Suppressor macrophage treated with lipopolysaccharide for 1 hour (primary cell): ENCODE measurements around the gene SDC4.
A peak's percentile ranks its signal among the peaks of the same experiment; 100 is the strongest.

ENCODE experiments used
- DNase-seq, 3 donors: peaks; one replicate each; pipeline ENCODE4 v3.0.0-alpha.2; 2020 to 2022

Gene SDC4

DNA sequence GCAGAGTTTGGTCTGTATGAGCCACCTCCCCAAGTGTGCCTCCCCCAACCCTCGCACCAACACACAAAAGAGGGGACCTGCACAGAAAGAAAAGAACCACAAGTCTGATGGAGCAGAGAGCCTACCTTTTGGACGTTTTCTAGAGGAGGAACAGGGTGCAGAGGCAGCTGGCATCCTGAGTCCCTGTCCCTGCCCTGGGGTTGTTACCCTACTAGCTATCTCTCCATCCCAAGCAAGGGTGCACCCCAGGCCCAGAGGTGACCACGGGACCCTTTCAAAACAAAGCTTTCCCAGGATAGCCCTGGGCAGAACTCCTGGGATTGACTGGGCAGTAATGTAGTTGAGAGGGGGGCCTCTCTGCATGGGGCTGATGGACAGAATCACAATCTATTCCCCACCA, 30.4 kb downstream of the SDC4 start:
- DNase-seq: no peak

DNA sequence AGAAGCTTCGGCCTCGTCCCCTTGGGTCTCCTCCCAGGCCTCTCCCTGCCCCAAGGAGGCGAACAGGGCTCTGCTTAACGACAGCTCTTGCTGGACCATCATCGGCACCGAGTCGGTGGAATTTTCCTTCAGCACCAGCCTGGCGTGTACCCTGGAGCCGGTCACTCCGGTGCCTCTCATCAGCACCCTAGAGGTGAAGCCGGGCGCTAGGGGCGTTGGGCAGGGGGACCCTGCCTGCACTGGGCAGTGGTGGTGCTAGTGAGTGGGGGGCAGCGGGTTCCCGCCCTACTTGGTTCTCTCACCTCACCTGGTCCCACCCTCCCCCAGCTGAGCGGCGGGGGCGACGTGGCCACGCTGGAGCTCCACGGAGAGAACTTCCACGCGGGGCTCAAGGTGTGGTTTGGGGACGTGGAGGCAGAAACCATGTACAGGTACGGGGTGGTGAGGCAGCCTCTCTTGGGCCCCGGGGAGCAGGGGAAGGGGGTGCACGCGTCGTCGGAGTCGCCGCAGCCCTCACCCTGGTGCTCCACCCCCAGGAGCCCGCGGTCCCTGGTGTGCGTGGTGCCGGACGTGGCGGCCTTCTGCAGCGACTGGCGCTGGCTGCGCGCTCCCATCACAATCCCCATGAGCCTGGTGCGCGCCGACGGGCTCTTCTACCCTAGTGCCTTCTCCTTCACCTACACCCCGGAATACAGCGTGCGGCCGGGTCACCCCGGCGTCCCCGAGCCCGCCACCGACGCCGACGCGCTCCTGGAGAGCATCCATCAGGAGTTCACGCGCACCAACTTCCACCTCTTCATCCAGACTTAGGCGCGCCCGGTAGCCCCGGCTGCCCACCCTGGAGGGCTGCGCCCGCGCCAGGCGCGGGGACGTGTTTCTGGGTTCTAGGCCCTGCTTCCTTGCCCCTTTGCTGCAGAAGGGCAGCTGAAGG, 31.8 kb downstream of the SDC4 start:
- DNase-seq: no peak

DNA sequence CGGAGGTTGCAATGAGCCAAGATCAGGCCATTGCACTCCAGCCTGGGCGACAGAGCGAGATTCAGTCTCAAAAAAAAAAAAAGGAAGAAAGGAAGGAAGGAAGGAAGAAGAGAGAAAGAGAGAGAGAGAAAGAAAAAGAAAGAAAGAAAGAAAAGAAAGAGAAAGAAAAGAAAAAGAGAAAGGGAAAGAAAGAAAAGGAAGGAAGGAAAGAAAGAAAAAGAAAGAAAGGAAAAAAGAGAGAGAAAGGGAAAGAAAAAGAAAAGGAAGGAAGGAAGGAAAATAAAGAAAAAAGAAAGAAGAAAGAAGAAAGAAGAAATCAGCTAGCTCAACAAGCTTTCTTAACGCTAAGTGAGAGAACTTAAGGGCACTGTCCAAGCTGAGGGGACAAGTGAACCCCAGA, 32.6 kb downstream of the SDC4 start:
- no peak for DNase-seq

DNA sequence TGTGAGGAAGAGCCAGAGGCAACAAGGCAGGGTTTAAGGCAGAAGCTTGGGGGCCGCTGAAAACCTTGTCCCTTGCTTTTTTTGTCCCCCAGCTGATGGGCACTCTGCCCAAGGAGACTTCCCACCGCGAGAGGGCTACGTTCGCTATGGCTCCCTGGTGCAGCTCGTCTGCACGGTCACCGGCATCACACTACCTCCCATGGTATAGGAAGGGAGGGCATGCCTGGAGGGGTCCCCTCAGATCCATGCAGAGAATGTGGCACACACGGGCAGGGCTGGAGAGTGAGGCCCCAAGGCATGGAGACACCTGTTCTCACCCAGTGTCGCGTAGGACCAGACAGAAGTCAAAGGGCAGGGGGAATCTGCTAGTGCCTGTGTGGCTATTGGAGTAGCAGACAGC, 34.3 kb downstream of the SDC4 start:
- DNase-seq: no peak

DNA sequence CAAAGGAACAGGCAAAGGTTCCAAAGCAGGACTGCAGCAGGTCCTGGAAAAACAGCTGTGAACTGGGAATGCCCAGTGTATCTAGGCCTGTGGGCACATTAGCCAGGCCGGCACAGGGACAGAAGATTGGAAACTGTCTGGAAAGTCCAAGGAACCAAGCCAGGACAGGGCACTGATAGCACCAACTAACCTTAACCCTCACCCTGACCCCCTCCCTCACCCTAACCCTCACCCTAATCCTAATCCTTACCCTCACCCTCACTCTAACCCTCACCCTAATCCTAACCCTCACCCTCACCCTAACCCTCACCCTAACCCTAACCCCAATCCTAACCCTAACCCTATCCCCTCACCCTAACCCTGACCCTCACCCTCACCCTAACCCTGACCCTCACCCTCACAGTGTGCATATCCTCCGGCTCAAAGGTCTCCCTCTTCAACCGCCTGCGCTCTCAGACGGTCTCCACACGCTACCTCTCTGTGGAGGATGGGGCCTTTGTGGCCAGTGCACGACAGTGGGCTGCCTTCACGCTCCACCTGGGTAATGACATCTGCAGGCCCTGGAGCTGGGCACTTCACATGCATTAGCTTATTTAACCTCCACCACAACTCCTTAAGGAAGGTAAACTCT, 35.0 kb downstream of the SDC4 start:
- no peak for DNase-seq

DNA sequence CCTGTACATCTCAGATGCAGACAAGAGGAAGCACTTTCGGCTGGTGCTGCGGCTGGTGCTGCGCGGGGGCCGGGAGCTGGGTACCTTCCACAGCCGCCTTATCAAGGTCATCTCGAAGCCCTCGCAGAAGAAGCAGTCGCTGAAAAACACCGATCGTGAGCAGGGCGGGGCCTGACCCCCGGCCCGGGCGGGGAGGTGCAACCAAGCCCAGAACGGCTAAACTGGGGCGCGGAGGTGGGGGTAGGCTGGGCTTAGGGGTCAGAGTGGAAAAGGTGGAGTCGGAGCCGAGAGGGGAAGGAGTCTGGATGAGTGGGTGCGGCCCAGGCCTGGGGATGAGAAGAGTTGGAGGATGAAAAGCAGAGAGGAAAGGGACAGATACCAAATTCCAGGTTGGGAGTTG, 36.0 kb downstream of the SDC4 start:
- no peak for DNase-seq

DNA sequence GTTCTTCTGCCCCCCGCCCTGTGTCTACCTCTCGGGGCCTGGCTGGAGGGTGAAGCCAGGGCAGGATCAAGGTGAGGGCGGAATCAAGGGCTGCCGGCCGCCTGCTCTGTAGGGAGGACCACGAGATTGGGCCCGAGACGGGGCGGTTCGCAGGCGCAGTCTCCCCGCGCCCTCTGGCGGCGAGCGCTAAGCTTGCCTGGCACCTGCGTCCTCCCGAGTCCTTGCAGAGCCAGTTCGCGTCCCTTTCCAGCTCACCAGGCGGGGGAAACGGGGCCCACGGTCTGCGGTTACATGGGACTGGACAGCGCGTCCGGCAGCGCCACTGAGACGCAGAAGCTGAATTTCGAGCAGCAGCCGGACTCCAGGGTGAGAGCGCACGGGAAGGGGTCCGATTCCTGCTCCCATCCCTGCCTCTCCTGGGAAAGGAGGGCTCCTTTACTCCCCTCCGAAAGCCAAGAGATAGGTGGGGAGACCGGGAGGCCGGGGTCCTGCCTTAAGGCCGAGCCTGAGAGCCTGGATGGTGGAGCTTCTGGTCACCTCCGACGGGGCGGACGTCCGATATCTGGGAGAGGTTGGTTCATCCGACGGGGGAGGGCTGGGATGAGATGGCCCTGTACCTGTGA, 36.5 kb downstream of the SDC4 start:
- DNase-seq: peak; percentile 70 to 89 (median 77)

DNA sequence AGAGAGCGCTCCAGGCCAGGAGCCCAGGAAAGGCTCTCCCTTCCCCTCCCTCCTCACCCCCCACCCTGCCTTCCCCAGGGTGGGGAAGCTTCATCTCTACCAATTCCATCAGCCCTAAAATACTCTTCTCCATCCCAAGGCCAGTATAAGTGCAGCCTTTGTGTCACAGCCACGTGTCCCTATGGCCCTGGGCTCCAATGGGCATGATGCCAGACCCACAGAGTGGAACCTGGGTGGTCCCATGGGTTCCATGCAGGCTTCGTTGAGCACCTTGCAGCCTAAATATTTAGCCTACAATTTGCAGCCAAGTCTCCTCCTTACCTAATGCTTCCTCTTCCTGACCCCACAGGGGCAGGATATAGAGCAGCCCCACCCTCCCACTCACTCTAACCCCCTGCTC, 39.1 kb downstream of the SDC4 start:
- DNase-seq: no peak

DNA sequence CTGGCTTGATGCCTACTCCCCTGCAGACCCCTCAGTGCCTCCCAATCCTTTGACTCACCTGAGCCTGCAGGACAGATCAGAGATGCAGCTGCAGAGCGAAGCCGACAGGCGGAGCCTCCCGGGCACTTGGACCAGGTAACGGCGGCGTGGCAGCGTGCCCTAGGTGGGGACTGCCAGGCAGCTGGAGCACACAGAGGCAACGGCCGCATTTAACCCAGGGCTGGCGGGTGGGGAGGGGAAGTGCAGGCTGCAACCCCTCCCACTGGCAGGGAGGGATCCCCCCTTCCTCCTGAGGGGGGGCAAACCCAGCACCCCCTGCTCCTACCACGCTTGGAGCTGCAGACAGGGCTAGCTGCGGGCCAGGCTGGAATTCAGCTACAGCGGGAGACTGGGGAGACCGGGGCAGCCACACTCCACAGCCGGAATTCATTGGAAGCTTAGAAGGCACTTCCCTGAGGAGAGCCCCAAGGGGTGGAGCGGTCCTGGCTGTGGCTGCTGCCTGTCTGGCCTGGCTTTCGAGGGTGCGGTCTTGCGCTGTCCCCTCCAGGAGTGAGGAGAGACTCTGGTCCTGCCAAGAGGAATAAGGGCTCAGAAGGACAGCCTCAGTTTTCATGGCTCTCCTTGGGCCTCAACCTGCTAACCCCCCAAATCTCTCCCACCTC, 40.0 kb downstream of the SDC4 start, which contains the start of gene MATN4:
MATN4 (minus strand) TSS at position 183 of the 662 bp plus-strand sequence. CDS start 2,717 bp downstream, outside the sequence.
- DNase-seq: no peak

DNA sequence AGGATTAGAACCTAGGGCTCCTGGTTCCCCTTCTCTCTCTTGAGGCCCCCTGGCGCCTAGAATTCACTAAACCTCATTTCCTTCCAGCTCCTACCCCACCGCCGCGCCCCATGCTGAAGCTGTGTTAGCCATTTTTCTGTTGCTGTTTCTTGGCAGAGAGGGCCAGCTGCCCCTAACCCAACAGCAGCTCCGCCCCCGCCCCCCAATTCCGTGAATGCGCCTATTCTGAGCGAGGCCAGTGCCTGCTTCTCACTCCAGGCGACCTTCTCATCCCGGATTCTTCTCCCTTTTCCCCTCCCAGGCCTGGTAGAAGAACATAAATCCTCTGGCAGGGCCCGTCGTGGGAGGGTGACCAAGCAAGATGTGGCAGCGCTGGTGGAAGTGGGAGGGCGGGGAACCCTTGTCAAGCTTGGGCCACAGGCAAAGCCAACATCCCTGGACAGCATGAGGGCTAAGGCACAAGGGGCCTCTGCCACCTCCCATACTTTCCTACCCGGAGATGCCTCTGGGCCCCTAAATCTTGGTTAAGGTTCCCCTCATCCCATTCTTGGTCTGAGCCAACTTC, 41.1 kb downstream of the SDC4 start:
- no peak for DNase-seq

DNA sequence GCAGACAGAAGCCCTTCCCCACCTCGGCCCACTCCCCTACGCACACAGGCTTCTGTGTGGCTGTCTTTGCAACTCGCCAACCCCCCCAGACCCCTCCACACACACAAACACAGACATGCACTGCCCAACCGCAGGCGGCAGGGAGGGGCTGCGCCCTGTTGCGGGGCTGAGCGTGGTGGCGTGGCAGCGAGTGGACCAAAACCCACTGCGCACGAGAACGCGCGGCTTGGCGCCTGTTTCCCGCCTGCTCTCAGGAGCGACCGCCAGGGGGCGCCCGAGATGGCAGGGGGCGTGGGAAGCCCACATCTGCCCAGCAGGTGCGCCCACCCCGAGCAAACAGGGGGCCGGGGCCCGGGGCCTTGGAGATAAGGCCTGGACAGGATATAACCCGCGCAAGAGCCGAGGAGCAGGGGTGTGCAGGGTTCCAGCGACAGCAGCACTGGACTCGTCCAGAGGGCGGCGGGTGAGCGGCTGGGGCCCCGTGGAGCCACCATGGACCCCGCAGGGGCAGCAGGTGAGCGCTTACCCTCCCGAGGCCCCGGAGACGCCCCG, 41.7 kb downstream of the SDC4 start, which contains the start of gene RBPJL:
RBPJL (plus strand) TSS at position 410 of the 552 bp plus-strand sequence; CDS start at position 493, 83 bp downstream.
- DNase-seq: peak in 2 of 3 donors; percentile 36 to 72

DNA sequence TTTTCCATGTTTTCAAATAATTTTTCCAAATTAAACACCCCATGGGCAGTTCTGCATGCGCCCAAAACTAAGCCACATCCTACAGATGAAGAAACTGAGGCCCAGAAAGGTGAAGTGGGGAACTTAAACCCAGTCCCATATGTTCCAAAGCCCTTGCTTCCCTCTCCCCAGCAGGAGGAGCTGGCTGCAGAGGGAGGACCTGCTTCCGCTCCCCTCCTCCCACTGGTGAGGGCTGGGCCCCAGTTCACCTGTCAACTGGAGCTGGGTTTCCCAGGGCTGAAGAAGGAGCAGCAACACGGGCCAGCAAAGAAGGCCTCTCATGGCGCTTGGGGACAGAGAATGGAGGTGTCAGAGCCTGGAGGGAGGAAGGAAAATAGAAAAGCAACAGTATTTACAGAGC, 43.0 kb downstream of the SDC4 start:
- no peak for DNase-seq

DNA sequence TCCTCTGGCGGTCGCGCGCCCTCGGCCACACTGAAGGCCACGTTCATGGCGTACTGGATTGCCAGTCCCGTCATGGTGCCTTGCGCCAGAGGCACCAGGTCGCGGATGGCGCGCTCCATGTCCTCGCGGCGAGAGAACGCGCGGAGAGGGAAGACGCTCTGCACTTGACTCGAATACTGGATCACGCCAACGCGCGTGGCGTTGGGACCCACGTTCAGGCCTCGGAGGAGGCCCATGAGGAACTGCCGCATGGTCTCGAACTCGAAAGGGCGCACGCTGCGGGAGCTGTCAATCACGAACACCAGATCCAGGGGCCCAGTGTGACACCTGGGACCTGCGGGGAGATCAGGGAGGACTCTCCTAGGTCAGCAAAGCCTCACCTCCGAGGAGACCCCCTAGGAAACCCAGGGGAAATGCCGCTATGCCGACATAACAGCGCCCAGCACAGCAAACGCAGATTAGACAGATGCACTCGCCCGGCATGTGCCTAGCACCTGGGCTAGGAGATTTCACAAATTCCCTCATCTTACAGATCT, 43.7 kb downstream of the SDC4 start:
- no peak for DNase-seq

DNA sequence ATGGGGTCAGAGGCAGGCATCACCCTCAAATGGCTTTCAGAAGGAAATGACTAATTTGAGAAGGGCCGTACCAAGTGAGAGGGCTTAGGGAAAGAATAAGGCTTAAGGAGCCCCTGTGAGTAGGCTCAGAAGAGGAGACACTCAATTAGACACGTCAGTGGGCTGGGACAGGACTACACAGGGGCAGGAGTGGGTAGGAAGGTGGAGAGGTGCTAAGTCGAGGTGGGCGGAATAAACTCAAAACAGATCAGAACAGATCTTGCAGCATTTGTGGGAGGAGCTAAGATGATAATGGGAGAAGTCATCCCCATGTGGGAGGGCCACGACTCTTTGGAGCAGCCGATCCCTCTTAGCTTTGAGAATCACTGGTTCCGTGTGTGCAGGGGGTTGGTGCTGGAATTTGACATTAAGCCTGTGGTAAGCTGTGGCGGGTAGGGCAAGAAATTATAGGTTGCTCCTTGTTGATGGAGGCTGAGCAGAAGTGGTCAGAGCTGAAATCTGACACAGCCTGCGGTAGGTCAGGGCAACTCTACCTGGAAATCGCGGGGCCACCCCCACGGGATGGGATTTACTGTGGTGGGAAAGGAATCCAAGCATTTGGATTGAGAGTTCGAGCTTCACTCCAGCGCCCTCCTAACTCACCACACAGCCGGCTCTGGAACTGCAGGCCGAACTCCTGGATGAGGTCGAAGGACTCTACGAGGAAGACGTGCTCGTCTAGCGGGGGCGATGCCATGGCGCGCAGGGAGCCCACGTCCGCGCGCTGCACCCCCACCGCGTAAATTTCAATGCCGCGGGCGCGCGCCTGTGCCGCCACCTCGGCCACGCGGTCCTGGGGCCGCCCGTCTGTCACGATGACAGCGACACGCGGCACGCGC, 44.4 kb downstream of the SDC4 start:
- no peak for DNase-seq

DNA sequence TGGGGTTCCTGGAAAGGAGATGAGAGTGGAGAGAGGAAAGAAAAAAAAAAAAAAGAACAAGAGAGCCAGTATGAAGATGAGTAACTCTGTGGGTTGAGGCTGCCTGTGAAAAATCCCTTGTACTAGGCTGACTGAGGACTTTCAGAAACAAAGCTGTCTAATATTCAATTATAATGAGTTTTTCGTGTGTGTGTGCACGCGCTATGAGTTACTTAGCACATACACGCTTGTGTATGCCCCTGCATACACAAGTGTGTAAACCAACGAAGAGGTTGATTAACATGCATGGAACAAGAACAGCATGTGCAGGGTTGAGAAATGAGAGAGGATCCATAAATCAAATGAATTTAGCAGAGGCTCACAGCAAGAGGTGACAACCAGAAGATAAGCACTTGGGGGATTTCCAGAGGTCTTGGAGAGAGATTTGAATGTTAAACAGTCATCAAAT, 46.4 kb downstream of the SDC4 start:
- no peak for DNase-seq

DNA sequence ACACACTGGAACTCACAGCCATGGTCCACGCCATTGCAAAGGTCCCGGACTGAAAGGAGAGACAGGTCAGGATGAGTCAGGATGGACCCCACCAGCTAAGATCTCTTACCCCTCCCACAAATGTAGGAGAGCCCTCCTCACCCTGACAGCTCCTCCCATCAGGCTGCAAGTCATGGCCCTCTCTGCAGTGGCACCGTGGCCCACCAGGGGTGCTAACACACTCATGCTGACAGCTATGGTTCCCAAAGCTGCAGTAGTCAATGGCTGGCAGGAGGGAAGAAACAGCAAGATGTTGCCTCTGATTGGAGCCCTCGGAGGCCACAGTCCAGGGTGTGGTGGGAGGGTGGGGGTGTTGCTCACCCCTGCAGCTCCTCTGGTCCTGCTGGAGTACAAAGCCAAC, 47.3 kb downstream of the SDC4 start:
- peak; percentile 46 to 57 (median 48) for DNase-seq

DNA sequence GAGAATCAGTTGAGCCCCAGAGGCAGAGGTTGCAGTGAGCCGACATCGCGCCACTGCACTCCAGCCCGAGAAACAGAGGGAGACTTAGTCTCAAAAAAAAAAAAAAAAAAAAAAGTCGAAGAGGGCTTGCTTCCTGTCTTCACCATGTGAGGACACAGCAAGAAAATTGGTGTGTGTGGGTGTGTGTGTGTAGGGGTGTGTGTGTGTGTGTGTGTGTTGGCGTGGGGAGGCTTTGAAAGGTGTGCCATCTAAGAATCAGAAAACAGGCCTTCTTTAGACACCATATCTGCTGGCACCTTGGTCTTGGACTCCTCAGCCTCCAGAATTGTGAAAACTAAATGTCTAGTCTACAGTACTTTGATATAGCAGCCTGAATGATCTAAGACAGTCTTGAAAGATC, 48.4 kb downstream of the SDC4 start:
- no peak for DNase-seq

DNA sequence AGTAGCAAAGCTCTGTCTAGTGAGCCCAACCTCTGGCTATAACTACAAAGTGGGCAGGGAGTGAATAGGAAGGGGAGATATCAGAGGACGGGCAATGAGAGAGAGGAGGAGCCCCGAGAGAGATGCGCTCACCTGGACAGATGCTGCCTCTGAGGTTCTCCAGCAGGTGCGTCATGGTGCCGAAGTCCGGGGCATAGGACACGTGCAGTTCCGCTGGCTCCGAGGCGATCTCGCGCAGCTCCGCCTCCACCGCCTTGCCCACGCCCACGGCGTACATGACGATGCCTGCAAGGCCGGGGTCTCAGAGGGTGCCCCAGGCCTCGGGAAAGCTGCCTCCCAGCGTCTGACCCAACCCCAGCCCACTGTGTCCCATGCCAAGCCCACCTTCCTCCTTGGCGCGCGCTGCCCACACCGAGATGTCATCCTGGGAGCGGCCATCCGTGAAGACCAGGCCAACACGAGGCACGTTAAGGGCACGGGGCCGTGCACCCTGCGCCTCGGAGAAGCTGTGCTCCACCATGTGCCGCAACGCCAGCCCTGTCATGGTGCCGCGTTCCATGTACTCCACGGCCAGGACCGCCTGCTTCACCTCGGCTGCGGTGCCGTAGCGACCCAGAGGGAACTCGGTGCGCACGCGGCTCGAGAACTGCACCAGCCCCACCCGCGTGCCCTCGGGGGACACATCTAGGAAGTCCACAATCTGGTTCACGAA, 50.3 kb downstream of the SDC4 start:
- DNase-seq: no peak

DNA sequence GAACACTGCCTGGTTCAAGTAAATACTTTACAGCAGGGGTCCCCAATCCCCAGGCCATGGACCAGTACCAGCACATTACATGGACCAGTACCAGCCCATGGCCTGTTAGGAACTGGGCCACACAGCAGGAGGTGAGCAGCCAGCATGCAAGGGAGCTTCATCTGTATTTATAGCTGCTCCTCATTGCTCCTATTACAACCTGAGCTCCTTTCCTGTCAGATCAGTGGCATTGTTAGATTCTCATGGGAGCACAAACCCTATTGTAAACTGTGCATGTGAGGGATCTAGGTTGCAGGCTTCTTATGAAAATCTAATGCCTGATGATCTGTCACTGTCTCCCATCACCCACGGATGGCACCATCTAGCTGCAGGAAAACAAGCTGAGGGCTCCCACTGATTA, 53.6 kb downstream of the SDC4 start:
- no peak for DNase-seq

DNA sequence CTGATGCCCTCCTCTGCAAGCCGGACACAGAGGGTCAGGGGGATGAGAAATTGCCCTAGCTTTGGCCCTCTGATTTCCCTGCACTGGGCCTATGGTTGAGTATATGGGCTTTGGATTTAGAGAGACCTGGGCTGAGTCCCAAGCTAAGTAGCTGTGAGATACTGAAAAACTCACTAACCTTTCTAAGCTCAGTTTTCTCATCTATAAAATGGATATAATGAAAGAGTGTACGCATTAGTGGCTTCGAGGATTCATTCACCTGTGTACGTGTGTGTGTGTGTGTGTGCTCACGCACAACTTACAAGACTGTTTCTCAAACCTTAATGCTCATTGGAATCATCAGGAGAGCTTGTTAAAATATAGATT, 54.2 kb downstream of the SDC4 start:
- DNase-seq: no peak
